ENCODE data around the gene BTBD9. TPM values are rescaled to one million over a fixed set of nuclear protein-coding genes. Genes with fewer than 3 reads are reported as not detected.
"Not testable (repeated sequence)": the region's sequence is repeated elsewhere in the genome, so short reads cannot be mapped to it uniquely, and the experiment has no call there.

BTBD9 gene
- total RNA-seq, 1 experiment from 2014 or later, result 15.4 TPM

- DNase-seq (ENCODE audit: low read depth), result no peak
Observed at GRCh38 chr6:38389875-38390274, 249.9 kb downstream of the BTBD9 start.

GRCh38 chr6:38387971-38388370 lies 251.8 kb downstream of the BTBD9 start:
- DNase-seq (ENCODE audit: low read depth), result no peak

- DNase-seq (ENCODE audit: low read depth), result no peak
Observed at GRCh38 chr6:38387461-38387860, 252.3 kb downstream of the BTBD9 start.

GRCh38 chr6:38378801-38379200 lies 260.9 kb downstream of the BTBD9 start:
- DNase-seq (ENCODE audit: low read depth), result no peak

- no peak for DNase-seq (ENCODE audit: low read depth)
Observed at GRCh38 chr6:38375937-38376336, 263.8 kb downstream of the BTBD9 start.

- DNase-seq (ENCODE audit: low read depth), result no peak
Observed at GRCh38 chr6:38375341-38375740, 264.4 kb downstream of the BTBD9 start.

GRCh38 chr6:38371881-38372280 lies 267.8 kb downstream of the BTBD9 start:
- no peak for DNase-seq (ENCODE audit: low read depth)

GRCh38 chr6:38370653-38371601 lies 268.8 kb downstream of the BTBD9 start:
- no peak for DNase-seq (ENCODE audit: low read depth)

- no peak for DNase-seq (ENCODE audit: low read depth)
Observed at GRCh38 chr6:38367231-38367630, 272.5 kb downstream of the BTBD9 start.

- no peak for DNase-seq (ENCODE audit: low read depth)
Observed at GRCh38 chr6:38366234-38366633, 273.5 kb downstream of the BTBD9 start.

- no peak for DNase-seq (ENCODE audit: low read depth)
Observed at GRCh38 chr6:38364775-38365174, 275.0 kb downstream of the BTBD9 start.

- no peak for DNase-seq (ENCODE audit: low read depth)
Observed at GRCh38 chr6:38364127-38364526, 275.6 kb downstream of the BTBD9 start.

- no peak for DNase-seq (ENCODE audit: low read depth)
Observed at GRCh38 chr6:38355519-38355918, 284.2 kb downstream of the BTBD9 start.

- no peak for DNase-seq (ENCODE audit: low read depth)
Observed at GRCh38 chr6:38354905-38355304, 284.8 kb downstream of the BTBD9 start.

GRCh38 chr6:38354037-38354381 lies 285.7 kb downstream of the BTBD9 start:
- DNase-seq (ENCODE audit: low read depth), result no peak

GRCh38 chr6:38353310-38354036 lies 286.3 kb downstream of the BTBD9 start:
- no peak for DNase-seq (ENCODE audit: low read depth)

GRCh38 chr6:38352636-38353035 lies 287.1 kb downstream of the BTBD9 start:
- DNase-seq (ENCODE audit: low read depth), result no peak

- DNase-seq (ENCODE audit: low read depth), result no peak
Observed at GRCh38 chr6:38350942-38351341, 288.8 kb downstream of the BTBD9 start.

GRCh38 chr6:38350220-38350619 lies 289.5 kb downstream of the BTBD9 start:
- DNase-seq (ENCODE audit: low read depth), result no peak

GRCh38 chr6:38349795-38350194 lies 289.9 kb downstream of the BTBD9 start:
- no peak for DNase-seq (ENCODE audit: low read depth)

- DNase-seq (ENCODE audit: low read depth), result no peak
Observed at GRCh38 chr6:38349221-38349620, 290.5 kb downstream of the BTBD9 start.

GRCh38 chr6:38348371-38348770 lies 291.4 kb downstream of the BTBD9 start:
- DNase-seq (ENCODE audit: low read depth), result no peak

- not testable (repeated sequence) for DNase-seq (ENCODE audit: low read depth)
Observed at GRCh38 chr6:38347829-38348228, 291.9 kb downstream of the BTBD9 start.

All from Daoy (cell line).